ENCODE results near the gene TMC3. TPM values are rescaled to one million over a fixed set of nuclear protein-coding genes. Genes with fewer than 3 reads are reported as not detected.

TMC3 gene
- polyA plus RNA-seq, 1 of the 3 experiments (the other 2 are of a cell fraction) = not detected

GRCh38 chr15:81329446-81329845, 44.6 kb downstream of the TMC3 start:
- Histone ChIP-seq H3K36me3 (replicated peaks in 1 of 2; ENCODE audit: control insufficient read depth in 1 of 2, insufficient read depth in 2 of 2, low read length in 1 of 2) (no peaks in the 10 kb centered on the region), H3K4me1 (ENCODE audit: control insufficient read depth in 1 of 2, insufficient read depth in 2 of 2, low read depth in 1 of 2, low read length in 1 of 2) (peaks cover 4 to 5% of the 10 kb centered on the region in 2 experiments; a peak in 2 of 4 replicates), H2AFZ (ENCODE audit: low read depth) (no peak overlapping the region), H3K4me3 (ENCODE audit: low read depth in 2 of 2, low read length in 1 of 2) (no peak overlapping the region), H3K27ac (ENCODE audit: low read depth in 2 of 2, low read length in 1 of 2) (no peak overlapping the region), H3K9me3 (no peaks in the 10 kb centered on the region), H3F3A (replicated peaks; ENCODE audit: insufficient read depth) (peaks cover 14% of the 10 kb centered on the region), H4K20me1 (ENCODE audit: insufficient read depth) (no peaks in the 10 kb centered on the region), H3K9me2 (no peaks in the 10 kb centered on the region), H3K4me2 (no peak overlapping the region), H3K27me3 (ENCODE audit: insufficient read depth) (no peaks in the 10 kb centered on the region), H3K79me2 (ENCODE audit: insufficient read depth) (no peaks in the 10 kb centered on the region), H3K9ac (no peak overlapping the region)
- WGBS (ENCODE audit: low lambda C conversion rate) = 78% methylated on average over 2 of the region's 2 CpGs
- CTCF ChIA-PET = interaction anchor here (1.0 kb wide), 3 partner anchors 54 to 63 kb away, joined by 3 to 4 read pairs (median 4); no protein-coding TSS in a partner anchor
- POLR2A ChIA-PET = no interaction called here
- no peak for TF ChIP-seq FOXJ3 (CRISPR knock-in tag; IDR thresholded peaks at IDR 0.05)
- no peak for TF ChIP-seq RXRA (IDR thresholded peaks at IDR 0.05; ENCODE audit: borderline replicate concordance, low read depth)
- no peak for TF ChIP-seq ELF1 (IDR thresholded peaks at IDR 0.05)
- TF ChIP-seq POLR2AphosphoS5 (IDR thresholded peaks at IDR 0.05; ENCODE audit: low read depth, low read length) = no peak
- no peak for TF ChIP-seq MEF2A (IDR thresholded peaks at IDR 0.05; ENCODE audit: borderline replicate concordance, low read depth)
- no peak for TF ChIP-seq EP300 (IDR thresholded peaks at IDR 0.05; ENCODE audit: borderline replicate concordance in 1 of 2, low read depth in 1 of 2, low read length in 1 of 2)
- TF ChIP-seq RCOR1 (IDR thresholded peaks at IDR 0.05; ENCODE audit: low read length) = no peak
- no peak for TF ChIP-seq TCF12 (IDR thresholded peaks at IDR 0.05)
- no peak for TF ChIP-seq ZBTB33 (IDR thresholded peaks at IDR 0.05; ENCODE audit: borderline replicate concordance, low read depth)
- no peak for TF ChIP-seq FOXM1 (IDR thresholded peaks at IDR 0.05; ENCODE audit: low read depth)
- TF ChIP-seq MXI1 (IDR thresholded peaks at IDR 0.05; ENCODE audit: low read depth, low read length) = no peak
- TF ChIP-seq RAD21 (IDR thresholded peaks at IDR 0.05; ENCODE audit: low read length) = no peak
- TF ChIP-seq TAF1 (IDR thresholded peaks at IDR 0.05; ENCODE audit: borderline replicate concordance, low read depth, low read length) = no peak
- DNase-seq = no peak

GRCh38 chr15:81327516-81327915, 46.5 kb downstream of the TMC3 start:
- Histone ChIP-seq H4K20me1 (ENCODE audit: insufficient read depth) (no peaks in the 10 kb centered on the region), H3K27ac (ENCODE audit: low read depth in 2 of 2, low read length in 1 of 2) (peak overlapping the region in 1 of 2 experiments; percentile 53; a peak in 2 of 4 replicates), H3K27me3 (ENCODE audit: insufficient read depth) (no peaks in the 10 kb centered on the region), H2AFZ (ENCODE audit: low read depth) (no peak overlapping the region), H3K79me2 (ENCODE audit: insufficient read depth) (no peaks in the 10 kb centered on the region), H3K4me3 (ENCODE audit: low read depth in 2 of 2, low read length in 1 of 2) (no peak overlapping the region), H3K4me2 (peak overlapping the region; percentile 24; the same call in 1 of the 2 replicates), H3K9me2 (no peaks in the 10 kb centered on the region), H3K36me3 (replicated peaks in 1 of 2; ENCODE audit: control insufficient read depth in 1 of 2, insufficient read depth in 2 of 2, low read length in 1 of 2) (no peaks in the 10 kb centered on the region), H3K9me3 (no peaks in the 10 kb centered on the region), H3K4me1 (ENCODE audit: control insufficient read depth in 1 of 2, insufficient read depth in 2 of 2, low read depth in 1 of 2, low read length in 1 of 2) (peaks cover 4 to 5% of the 10 kb centered on the region in 2 experiments; a peak in 2 of 4 replicates), H3K9ac (no peak overlapping the region), H3F3A (replicated peaks; ENCODE audit: insufficient read depth) (peaks cover 14% of the 10 kb centered on the region)
- POLR2A ChIA-PET = no interaction called here
- CTCF ChIA-PET = interaction anchor here (1.3 to 2.2 kb wide), 3 partner anchors 9 to 61 kb away, joined by 3 to 8 read pairs (median 4); no protein-coding TSS in a partner anchor
- no peak for DNase-seq
- 66% methylated on average over 3 of the region's 3 CpGs for WGBS (ENCODE audit: low lambda C conversion rate)
- TF ChIP-seq TAF1 (IDR thresholded peaks at IDR 0.05; ENCODE audit: borderline replicate concordance, low read depth, low read length) (no peak), YY1 (IDR thresholded peaks at IDR 0.05; ENCODE audit: low read depth) (no peak), PBX3 (IDR thresholded peaks at IDR 0.05) (peak; percentile 29; the same call in 1 of the 2 replicates), NFIC (IDR thresholded peaks at IDR 0.05; ENCODE audit: borderline replicate concordance) (peak; percentile 11; the same call in 1 of the 2 replicates), SMC3 (IDR thresholded peaks at IDR 0.05; ENCODE audit: low read depth, low read length) (no peak), SIN3A (IDR thresholded peaks at IDR 0.05; ENCODE audit: borderline replicate concordance, low read depth, low read length) (no peak), JUND (IDR thresholded peaks at IDR 0.05) (no peak), RAD21 (IDR thresholded peaks at IDR 0.05; ENCODE audit: low read length) (no peak), RFX5 (IDR thresholded peaks at IDR 0.05; ENCODE audit: low read length) (no peak), USF1 (IDR thresholded peaks at IDR 0.05; ENCODE audit: borderline replicate concordance, low read depth) (no peak), POLR2AphosphoS5 (IDR thresholded peaks at IDR 0.05; ENCODE audit: low read depth, low read length) (no peak), TCF12 (IDR thresholded peaks at IDR 0.05) (peak; percentile 39; the same call in 1 of the 2 replicates), USF2 (IDR thresholded peaks at IDR 0.05; ENCODE audit: borderline replicate concordance, low read depth, low read length) (no peak), MEF2A (IDR thresholded peaks at IDR 0.05; ENCODE audit: borderline replicate concordance, low read depth) (no peak), GABPA (IDR thresholded peaks at IDR 0.05; ENCODE audit: low read depth) (no peak), EP300 (IDR thresholded peaks at IDR 0.05; ENCODE audit: borderline replicate concordance in 1 of 2, low read depth in 1 of 2, low read length in 1 of 2) (peak in 1 of 2 experiments; percentile 24; a peak in 1 of 4 replicates), TEAD4 (IDR thresholded peaks at IDR 0.05; ENCODE audit: borderline replicate concordance, insufficient read depth) (0 out of 2 replicates have a peak, but pooled peaks have one; percentile 38)
